Ammon's horn (tissue), 1 donor: ENCODE data around the gene CC2D1A.
A peak's percentile ranks its signal among the peaks of the same experiment; 100 is the strongest.

Source experiments
- DNase-seq: peaks from one replicate; pipeline ENCODE4 v3.0.0-alpha.2; 2016; ENCODE audit warnings: low spot score

The CC2D1A gene

GRCh38 chr19:13937479-13938300 lies 31.7 kb downstream of the CC2D1A start:
- no peak for DNase-seq

- DNase-seq = no peak
Observed at GRCh38 chr19:13938301-13939064, 32.5 kb downstream of the CC2D1A start, which contains the start of gene PODNL1. TSS of gene PODNL1 (minus strand) at chr19:13938417. CDS start at chr19:13938181, 236 bp downstream.

GRCh38 chr19:13942023-13942684 lies 36.2 kb downstream of the CC2D1A start:
- no peak for DNase-seq

- no peak for DNase-seq
Observed at GRCh38 chr19:13946414-13946813, 40.4 kb downstream of the CC2D1A start.

GRCh38 chr19:13951043-13951442 lies 45.0 kb downstream of the CC2D1A start:
- DNase-seq = no peak

GRCh38 chr19:13951799-13952153 lies 45.8 kb downstream of the CC2D1A start:
- DNase-seq = no peak

GRCh38 chr19:13952154-13952930 lies 46.3 kb downstream of the CC2D1A start, which contains the start of gene DCAF15:
TSS of gene DCAF15 (plus strand) at chr19:13952509. CDS start at chr19:13952513, 4 bp downstream.
- DNase-seq = peak; percentile 100

- DNase-seq = no peak
Observed at GRCh38 chr19:13952931-13953531, 47.0 kb downstream of the CC2D1A start.

- no peak for DNase-seq
Observed at GRCh38 chr19:13954185-13954584, 48.2 kb downstream of the CC2D1A start.

- DNase-seq = no peak
Observed at GRCh38 chr19:13955662-13956364, 49.8 kb downstream of the CC2D1A start.

- no peak for DNase-seq
Observed at GRCh38 chr19:13956365-13956744, 50.4 kb downstream of the CC2D1A start.

GRCh38 chr19:13957051-13957450 lies 51.0 kb downstream of the CC2D1A start:
- DNase-seq = no peak

GRCh38 chr19:13958043-13958442 lies 52.0 kb downstream of the CC2D1A start:
- DNase-seq = no peak

- no peak for DNase-seq
Observed at GRCh38 chr19:13959141-13959961, 53.4 kb downstream of the CC2D1A start.

- no peak for DNase-seq
Observed at GRCh38 chr19:13959962-13960862, 54.2 kb downstream of the CC2D1A start.

- no peak for DNase-seq
Observed at GRCh38 chr19:13960863-13961784, 55.1 kb downstream of the CC2D1A start.

GRCh38 chr19:13961826-13962698 lies 56.1 kb downstream of the CC2D1A start:
- DNase-seq = no peak
